Astrocyte (in vitro differentiated cells and primary cell): ENCODE results near the gene TMEM14A.

Source experiments
- CTCF ChIP-seq: IDR thresholded peaks from 2 replicates; pipeline ENCODE4 v1.5.1; 2011; ENCODE audit warnings: low read depth, mild to moderate bottlenecking, inconsistent platforms, low read length, moderate library complexity; ENCODE audit not compliant: insufficient read depth
- EZH2 ChIP-seq: IDR thresholded peaks from 2 replicates; pipeline ENCODE4 v1.6.1; 2012; ENCODE audit warnings: mild to moderate bottlenecking, low read length, inconsistent platforms; ENCODE audit not compliant: insufficient read depth

GRCh38 chr6:52645976-52646375 is 24.9 kb upstream of the TMEM14A start:
- TF ChIP-seq EZH2 = no peak
- no peak for TF ChIP-seq CTCF
